ENCODE results near the gene SNRPB. TPM values are rescaled to one million over a fixed set of nuclear protein-coding genes. Genes with fewer than 3 reads are reported as not detected.

Gene SNRPB
- polyA plus RNA-seq, 5 donors = 103 to 158 (median 110) TPM

DNA sequence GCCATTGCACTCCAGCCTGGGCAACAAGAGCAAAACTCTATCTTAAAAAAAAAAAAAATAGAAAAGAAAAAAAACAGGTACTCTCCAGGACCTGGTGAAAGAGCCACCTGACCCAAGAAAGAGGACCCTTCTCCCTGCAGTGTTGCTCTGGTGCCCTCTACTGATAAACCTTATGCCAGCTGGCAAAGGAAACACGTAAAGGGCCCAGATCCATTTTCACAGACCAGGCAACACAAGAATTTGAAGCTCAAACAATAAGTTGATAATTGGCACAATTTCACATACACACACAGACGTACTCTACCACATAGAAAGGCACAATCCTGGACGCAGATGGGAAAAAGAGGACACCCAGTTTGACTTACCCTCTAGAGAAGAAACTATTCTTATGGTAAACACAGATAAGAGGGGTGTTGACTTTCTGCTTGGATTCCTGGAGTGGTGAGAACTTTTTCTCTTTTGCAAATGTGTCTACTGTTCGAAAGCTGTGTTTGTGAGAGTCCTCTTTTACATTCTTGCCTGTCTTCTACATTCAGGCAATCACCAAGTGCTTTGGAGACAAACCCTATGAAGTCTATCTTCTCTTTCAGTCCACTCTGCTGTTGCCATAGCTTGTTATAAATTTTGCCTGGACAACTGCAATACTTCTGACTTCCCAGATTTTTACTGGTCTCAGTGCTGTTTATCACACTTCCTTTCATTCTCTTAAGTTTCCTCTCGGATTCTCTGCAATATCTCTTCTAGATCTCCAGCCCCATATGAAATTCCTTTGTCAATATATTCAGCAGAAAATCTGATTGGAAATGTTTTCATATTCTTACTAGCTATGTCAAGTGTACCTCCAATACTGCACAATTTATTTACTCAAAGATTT lies 6.4 kb upstream of the SNRPB start:
- DNase-seq = no peak

DNA sequence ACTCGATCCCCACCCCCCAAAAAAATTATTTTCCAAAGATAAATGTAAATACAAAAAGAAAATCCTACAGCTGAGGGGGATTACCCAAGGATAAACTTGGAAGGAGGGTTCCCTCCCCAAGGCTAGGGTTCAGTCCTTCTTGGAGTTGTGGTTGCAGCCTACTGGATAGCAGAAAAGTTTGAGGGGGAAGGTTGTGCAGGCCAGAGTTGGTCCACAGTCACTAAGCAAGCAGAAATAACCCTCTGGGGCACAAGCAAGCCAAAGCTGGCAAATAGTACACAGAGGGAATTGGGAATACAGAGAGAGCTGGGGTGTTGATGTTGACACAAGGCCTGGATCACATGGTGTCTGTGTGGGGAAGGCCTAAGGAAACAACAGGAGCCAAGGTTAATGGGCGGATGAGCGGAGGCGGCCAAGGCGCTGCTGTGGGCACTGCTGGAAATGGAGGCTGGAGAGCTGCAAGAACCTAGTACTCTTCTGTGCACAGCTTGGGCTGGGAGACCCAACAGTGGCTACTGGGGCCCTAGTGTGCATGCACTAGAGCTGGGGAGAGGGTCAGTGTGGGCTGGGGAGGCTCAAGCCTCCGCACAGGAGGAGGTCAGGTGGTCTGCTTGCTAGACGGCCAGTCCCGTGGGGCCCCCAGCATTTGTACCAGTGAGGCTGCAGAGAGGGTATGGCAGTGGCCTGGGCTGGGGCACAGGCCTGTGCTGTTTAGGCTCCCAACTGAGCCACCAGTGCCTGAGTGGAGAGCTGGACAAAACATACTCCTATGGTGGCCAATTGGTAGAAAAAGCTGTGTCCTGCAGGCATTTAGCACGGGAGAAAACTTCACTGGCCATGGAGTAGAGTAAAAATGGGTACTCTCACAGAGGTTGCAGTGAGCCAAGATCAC lies 5.5 kb upstream of the SNRPB start:
- no peak for DNase-seq

DNA sequence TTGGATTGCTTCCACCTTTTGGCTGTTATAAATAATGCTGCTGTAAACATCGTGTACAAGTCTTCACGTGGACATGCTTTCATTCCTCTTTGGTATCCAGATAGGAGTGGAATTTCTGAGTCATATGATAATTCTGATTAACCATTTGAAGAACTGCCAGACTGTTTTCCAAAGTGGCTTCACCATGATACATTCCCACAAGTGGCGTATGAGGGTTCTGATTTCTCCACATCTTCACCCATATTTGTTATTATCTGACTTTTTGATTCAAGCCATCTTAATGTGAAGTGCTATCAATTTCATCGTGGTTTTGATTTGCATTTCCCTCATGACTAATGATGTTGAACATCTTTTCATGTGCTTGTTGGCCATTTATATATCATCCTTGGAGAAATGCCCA lies 2.9 kb upstream of the SNRPB start:
- no peak for DNase-seq

DNA sequence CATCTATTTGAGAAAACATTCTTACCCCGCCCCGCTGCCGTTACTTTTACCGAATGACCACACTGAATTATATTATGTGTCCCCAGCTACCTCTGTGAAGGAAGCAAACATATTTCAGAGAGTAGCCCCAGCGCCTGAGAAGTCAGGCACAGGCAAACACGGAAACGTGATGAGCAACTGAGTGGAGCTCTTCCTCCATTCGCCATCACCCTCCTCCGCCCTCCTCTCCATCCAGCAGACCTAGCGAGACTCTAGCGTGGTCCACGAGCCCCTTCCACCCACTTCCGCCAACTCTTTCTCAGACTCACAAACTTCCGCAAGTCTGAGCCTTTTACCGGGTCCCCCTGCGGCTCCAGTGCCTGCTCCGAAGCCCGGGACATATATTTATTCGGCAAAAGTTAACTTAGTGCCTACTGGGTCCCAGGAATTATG lies 582 bp downstream of the SNRPB start:
- peak in 1 of 2 donors; percentile 40 for DNase-seq

DNA sequence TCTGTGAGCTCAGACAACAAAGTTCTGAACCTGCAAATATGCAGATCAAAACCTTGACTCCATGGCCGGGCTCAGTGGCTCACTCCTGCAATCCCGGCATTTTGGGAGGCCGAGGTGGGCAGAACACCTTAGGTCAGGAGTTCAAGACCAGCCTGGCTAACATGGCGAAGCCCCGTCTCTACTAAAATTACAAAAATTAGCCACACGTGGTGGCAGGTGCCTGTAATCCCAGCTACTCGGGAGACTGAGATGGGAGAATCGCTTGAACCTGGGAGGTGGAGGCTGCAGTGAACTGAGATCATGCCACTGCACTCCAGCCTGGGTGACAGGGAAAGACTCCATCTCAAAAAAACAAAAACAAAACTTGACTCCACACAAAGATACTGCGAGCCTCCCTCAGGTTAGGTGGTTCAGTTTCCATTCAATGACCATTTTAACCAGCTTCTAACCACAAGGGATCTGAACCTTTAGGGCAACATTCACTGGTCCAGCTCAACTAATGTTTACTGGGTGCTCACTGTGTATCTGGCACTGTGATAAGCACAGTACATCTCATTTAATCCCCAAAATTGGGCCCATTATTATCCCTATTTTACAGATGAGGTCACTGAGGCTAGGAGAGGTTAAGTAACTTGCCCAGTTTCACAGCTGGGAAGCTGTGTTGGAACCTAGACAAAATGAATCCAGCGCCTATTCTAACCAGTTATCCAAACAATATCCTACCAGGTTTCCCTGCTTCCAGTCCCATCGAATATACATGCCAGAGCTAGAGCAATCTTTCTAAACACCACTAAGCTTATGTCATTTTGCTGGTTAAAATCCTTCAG lies 1.8 kb downstream of the SNRPB start:
- DNase-seq = no peak

DNA sequence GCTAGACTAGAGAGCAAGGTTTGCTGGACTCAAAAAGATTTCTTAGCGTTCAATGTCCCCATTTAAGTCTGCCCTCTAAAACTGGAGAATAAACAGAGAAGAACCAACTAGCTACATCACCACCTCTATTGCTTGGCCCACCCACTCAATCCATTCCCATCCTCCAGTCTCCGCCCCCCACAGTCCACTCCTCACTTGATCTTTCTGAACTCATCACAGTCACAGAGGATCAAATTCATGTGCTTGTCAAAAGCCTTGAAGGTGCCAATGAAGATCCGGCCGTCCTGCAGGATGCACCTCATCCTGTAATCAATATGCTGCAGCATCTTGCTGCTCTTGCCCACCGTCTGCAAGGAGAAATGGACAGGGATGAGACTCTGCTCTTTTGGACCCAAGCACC lies 3.2 kb downstream of the SNRPB start:
- no peak for DNase-seq

DNA sequence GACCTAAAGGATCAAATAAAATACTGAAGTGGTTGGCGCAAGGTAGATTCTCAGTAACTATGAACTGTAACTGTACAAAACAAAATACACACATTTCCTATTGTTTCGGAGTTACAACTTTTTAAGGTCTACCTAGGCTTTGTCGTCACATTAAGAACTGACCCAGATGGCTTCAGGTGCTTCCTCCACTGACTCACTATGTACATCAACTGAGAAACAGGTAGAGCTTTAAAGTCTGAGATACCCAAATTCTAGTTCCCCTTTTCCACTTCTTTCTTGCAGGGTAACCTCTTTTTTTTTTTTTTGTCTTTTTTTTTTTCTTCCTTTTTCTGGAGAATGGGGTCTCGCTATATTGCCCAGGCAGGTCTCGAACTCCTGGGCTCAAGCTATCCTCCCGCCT lies 5.5 kb downstream of the SNRPB start:
- DNase-seq = no peak

DNA sequence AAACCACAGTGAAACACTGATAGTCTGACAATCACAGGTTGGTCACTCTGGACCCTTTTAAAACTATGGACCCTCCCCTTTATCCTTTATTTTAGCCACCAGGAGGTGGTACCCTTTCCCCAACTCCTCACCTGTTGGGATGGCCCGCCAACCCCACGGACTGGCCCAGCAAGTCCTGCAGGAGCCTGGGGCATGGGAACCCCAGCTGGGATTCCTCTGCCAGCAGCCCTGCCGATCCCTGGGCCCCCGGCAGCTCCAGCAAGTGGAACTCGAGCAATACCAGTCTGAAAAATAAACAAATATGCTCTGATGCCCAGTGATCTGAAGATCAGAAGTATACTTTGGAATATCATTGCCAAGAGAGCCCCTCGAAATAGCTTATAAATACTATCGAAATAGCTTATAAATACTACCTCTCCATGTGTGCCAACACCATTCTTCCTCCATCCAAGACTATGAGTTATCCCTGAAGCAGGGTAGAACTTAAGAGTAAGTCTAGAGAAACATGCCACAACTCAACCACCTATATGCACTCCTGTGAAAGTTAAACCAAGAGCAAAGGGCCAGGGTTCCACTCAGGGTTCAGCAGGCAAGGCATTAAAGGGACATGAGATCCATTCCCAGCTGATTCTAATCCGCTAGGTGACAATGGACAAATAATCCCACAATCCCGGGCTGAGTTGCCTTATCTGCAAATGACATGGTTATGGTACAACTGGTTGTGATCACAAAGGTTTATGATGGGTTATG lies 6.8 kb downstream of the SNRPB start:
- DNase-seq = no peak

DNA sequence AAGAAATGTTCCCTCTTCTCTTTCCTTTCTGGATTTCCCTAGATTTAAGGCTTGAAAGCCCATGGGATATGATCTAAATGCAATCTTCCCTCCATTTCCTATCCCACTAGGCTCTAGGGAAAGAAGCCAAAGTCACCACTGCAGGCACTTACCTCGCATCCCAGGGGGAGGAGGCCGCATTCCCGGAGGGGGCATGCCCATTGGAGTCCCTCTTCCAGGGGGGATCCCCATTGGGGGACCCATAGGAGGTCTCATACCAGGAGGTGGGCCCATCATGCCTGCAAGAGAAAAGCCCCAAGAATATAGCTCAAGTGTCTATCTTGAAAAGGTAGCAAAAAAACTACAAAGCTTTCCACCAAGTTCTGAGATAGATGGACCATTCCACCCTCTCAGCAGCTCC lies 8.1 kb downstream of the SNRPB start:
- no peak for DNase-seq

DNA sequence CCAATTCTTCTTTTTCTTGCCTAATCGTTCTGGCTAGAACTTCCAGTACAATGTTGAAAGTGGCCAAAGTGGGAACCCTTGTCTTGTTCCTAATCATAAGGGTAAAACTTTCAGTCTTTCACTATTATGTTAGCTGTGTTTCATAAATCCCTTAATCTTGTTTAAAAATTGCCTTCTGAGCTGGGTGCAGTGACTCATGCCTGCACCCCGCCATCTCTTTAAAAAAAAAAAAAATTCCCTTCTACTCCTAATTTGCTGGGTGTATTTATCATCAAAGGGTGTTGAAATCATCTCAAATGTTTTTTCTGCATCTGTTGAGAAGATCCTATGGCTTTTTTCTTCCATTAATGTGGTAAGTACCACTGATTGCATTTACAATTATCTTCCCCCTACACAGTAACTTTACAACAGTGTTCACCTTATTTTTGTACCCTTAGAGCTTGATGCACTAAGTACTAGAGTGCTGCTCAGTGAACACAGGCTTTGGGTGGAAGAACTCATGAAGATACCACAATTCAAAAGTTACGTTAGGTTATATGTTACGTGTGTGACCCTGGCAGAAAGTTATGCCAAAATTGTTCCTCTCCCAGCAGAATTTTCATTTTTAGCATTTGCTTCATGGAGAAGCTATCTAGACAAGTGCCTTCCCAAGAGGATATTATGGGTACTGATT lies 9.7 kb downstream of the SNRPB start:
- no peak for DNase-seq

DNA sequence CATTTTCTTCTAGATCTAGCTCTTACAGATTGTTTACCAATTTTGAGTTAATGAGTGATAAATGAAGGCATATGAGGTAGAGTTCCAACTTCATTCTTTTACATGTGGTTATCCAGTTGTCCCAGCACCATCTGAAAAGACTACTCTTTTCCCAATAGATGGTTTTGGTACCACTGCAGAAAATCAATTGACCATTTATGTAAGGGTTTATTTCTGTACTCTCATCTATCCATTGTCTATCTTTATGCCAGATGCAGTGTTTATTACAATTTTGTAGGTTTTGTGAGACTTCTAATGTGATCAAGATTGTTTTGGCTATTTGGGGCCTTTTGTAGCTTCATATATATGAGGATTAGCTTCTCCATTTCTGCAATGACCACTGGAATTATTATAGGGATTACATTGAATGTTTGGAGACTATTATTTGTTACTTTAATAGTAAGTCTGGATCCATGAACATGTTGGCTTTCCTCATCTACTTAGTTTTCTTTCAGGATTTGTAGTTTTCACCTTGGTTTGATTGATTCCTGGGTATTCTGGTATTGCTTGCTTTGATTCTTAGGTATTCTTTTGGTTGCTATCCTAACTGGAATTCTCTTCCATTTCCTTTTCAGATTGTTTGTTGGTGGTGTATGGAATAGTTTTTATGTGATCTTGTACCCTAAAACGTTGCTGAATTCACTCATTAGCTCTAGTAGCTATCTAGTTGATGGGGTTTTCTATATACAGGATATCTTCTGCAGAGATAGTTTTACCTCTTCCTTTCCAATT lies 10.4 kb downstream of the SNRPB start:
- no peak for DNase-seq

DNA sequence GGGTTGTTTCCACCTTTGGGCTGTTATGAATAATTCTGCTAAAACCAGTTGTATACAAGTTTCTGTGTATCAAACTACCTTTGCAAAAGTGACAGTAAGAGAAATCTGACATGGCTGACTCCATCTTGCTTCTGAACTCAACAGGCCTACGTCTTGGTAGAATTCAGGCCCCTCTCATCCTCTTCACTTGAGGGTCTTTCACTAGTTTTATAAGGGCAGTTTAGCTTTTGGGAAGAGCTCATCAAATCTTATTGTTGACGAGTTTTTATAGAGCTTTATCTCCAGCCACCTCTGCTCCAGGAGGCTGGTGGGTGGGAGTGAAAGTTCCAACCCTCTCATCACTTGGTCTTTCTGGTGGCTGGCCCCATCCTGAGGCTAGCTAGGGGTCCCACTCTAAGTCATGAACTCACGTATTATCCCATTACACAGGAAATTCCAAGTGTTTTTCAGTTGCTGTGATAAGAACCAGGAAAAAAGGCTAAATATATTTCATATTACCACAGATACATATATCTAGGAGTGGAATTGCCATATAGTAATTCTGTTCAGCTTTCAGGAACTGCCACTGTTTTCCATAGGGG lies 11.6 kb downstream of the SNRPB start:
- DNase-seq = no peak

DNA sequence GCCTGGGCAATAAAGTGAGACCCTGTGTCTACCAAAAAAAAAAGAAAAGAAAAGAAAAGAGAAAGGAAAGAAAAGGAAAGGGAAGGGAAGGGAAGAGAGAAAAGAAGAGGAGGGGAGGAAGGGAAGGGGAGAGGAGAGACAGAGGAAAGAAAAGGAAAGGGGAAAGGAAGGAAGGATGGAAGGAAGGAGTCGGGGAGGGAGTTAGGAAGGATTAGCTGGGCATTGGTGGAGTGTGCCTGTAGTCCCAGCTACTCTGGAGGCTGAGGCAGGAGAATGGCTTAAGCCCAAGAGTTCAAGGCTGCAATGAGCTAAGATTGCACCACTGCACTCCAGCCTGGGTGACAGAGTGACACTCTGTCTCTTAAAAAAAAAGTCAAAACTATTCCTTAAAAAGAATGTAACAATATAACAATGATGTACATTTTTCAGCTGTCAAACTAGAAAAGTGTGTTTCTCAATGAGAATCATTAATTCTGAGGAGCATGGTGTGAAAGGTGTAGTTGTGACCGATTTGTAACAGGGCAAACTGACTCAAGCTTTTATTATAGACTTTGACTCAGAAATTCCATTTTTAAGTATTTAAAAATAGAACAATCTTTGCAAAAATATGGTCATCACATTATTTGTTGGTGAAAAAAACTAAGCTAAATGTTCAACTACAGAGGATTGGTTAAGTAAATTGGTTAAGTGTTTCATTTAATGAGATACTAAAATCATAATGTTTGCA lies 14.7 kb downstream of the SNRPB start:
- DNase-seq = no peak

DNA sequence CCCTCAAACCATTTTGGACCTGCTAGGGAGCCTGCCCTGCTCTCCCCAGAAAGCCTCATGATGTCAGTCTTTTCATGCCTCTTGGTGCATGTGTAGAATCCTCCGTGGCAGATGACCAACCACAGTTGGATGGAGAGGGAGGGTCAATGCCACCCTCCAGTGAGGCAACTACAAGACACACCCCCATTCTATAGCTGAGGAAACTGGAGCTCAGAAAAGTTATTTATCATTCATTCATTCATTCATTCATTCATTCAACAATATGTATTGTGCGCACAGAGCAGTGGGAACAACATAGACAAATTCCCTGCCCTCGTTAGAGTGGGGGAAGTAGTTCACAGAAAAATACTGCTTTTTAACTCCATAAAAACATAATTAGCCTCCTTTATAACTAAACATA lies 16.8 kb downstream of the SNRPB start:
- DNase-seq = no peak

DNA sequence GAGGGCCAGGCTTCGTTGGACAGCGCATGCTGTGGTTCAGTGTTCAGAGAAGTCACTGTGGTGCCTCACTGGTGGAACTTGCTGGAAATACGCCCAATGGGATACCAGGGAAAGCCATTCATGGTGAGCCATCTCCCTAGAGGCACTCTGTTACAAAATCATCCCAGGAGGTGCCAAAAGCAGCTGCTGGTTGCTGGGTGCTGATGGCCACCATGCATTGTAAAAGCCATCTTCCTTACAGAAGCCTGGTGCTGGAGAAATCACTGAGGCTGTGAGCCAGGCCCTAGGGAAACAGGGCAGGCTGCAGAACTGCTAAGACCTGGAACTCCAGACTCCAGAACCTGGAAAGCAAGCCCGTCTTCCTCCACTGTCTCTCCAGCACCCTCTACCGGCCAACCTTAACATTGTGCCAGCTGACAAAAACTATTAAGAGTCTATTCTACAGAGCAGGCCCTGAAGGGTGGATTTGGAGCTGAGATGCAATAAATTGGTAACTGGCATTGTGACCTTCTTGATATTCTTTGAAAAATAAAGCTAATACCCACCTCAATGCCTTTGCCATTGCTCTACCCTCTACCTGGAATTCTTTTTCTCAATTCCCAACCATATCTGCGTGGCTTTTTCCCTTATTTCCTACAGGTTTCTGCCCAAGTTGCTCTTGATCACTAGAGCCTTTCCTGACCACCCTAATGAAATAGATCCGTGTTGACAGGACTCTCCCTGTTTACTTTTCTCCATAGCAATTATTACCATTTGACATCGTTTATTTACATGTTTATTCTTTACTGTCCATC lies 18.5 kb downstream of the SNRPB start:
- peak; percentile 14 to 27 for DNase-seq

DNA sequence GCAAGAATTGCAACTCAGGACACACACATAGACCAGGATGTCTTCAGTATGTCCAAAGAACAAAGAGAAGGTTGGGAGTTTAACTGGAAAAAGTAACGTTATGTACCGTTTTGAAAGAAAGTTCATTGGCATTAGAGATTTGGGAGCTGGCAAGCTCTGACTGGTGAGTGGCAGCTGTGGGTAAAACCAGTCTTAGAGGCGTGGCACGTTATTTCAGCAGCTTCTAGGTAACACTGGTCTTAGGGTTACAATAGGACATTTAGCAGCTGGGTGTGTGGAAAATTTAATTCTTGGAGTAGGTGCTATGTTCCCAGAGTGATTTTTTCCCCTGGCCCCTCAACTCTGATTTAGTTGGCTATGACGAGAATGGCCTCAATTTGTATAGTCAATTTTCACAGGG lies 19.2 kb downstream of the SNRPB start:
- no peak for DNase-seq

DNA sequence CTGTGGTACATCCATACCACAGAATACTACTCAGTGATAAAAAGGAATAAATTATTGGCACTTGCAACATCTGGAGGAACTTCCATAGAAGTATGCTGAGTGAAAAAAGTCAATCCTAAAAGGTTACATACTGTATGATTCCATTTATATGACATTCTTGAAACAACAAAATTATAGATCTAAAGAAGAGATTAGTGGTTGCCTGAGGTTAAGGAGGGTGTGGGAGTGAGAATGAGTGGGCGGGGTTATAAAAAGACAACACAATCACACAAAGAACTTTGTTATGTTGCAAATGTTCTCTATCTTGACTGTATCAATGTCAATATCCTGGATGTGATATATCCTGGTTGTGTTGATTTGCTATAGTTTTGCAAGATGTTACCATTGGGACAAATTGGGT lies 21.2 kb downstream of the SNRPB start:
- DNase-seq = no peak

DNA sequence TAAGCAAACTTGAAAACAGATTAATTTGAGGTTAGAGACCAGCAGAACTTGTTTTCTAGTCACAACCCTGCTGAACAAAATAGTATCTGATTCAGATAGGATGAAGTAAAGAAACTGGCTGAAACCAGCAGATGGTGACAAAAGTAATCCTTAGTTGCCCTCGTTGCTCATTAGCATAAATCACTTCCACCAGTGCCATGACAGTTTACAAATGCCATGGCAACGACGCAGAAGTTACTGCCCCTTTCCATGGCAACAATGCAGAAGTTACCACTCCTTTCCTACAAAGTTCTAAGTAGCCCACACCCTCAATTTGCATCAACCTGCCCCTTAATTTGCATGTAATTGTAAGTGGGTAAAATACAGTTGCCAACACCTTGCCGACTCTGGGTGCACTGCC lies 23.7 kb downstream of the SNRPB start:
- no peak for DNase-seq

Measured in right lung (tissue), 5 donors.